HG02588 (cell line): ENCODE measurements around the gene KLF1.
"Not testable (repeated sequence)": the region's sequence is repeated elsewhere in the genome, so short reads cannot be mapped to it uniquely, and the experiment has no call there.

Source experiments
- ATAC-seq: cut with Tn5 transposase; IDR thresholded peaks from one replicate; pipeline ENCODE4 v1.9.1; 2021; ENCODE audit warnings: mild to moderate bottlenecking, moderate library complexity; ENCODE audit not compliant: unreplicated experiment

KLF1 gene

DNA sequence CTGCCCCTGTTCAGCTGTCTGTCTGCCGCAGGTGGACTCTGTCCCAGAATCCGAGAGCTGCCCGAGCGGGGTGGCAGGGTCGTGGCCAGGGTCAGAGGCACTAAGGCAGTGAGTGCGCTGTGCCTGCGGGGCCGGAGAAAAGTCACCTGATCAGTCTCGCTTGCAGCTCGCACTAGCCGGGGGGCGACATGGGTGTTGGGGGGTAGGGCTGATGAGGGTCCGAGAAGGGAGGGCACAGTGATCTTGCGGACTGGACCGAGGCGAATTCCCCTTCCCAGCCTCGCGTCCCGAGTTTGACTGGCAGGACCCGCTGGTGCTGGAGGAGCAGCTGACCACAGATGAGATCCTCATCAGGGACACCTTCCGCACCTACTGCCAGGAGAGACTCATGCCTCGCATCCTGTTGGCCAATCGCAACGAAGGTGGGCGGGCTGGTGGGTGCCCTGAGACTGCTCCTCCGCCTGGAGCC lies 4.6 kb upstream of the KLF1 start:
- ATAC-seq = no peak

DNA sequence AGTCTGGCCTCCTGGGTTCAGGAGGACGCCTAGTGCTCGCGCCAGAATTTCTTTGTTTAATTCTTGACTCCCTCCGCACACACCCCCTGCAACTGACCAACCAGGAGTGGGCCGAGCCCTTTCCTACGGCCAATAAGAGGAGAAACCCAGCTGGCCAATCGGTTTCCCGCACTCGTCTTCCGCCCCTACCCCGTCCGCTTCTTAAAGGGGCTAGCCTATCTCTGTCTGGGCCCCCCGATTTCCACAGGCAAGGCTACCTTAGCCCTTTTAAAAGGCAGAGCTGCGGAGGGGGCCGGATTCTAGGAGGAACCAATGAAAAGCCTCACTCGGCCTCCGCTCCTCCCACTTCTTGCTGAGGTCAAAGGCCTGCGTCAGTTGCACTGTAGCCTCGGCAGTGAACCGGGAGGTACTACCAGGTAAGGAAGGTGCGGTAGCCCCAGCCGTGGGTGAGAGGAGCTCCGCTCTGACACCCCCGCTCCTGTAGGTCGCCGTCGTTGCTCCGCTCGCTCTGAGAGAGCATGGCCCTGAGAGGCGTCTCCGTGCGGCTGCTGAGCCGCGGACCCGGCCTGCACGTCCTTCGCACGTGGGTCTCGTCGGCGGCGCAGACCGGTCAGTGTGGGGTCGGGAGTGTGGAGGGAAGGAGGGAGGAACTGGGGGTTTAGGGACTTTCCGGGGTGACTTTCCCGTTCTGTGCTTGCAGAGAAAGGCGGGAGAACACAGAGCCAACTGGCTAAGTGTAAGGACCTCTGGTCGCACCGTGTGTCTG lies 4.0 kb upstream of the KLF1 start, which contains the start of gene GCDH:
TSS of gene GCDH (plus strand) at position 374 of the 766 bp plus-strand sequence. CDS start at position 519, 145 bp downstream.
- peak; percentile 86 for ATAC-seq

DNA sequence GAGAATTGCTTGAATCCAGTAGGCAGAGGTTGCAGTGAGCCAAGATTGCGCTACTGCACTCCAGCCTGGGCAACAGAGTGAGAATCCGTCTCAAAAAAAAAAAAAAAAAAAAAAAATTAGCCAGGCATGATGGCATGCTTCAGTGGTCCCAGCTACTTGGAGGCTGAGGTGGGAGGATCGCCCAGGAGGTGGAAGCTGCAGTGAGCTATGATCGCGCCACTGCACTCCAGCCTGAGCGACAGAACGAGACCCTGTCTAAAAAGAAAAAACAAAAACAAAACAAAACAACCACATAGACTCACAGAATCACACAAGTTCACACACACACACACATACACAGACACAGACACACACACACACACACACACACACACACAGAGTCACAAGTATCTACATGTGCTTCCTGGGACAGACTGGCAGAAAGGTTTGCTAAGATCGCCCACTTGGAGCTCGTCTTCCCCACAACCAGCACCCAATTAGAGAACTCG lies 3.3 kb upstream of the KLF1 start:
- not testable (repeated sequence) for ATAC-seq

DNA sequence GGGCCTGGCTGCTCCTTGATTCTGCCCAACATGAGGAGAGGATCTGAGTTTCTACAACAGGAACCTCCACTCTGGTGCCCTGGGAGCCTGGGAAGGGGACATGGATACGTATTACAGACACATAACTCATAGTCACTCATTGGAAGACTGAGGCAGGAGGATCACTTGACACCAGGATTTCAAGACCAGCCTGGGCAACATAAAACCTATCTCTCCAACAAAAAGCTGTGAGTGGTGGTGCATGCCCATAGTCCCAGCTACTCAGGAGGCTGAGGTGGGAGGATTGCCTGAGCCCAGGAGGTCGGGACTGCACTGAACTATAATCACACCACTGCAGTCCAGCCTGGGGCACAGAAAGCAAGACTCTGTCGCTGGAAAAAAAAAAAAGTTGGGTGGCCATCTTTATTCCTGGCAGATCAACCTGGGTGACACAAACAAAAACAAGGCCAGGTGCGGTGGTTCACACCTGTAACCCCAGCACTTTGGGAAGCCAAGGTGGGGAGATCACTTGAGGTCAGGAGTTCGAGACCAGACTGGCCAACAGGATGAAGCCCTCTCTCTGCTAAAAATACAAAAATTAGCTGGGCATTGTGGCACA lies 1.1 kb upstream of the KLF1 start:
- no peak for ATAC-seq

DNA sequence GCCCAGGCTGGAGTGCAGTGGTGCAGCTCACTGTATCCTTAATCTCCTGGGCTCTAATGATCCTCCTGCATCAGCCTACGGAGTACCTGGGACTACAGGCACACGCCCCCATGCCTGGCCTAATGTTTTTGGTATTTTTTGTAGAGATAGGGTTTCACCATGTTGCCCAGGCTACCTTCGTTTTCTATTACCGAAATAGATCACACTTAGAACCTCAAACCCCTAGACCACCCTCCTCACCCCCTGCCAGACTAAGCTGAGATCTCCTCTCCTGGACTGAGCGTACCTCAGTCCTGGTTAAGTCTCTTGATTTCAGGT lies 391 bp downstream of the KLF1 start:
- no peak for ATAC-seq

DNA sequence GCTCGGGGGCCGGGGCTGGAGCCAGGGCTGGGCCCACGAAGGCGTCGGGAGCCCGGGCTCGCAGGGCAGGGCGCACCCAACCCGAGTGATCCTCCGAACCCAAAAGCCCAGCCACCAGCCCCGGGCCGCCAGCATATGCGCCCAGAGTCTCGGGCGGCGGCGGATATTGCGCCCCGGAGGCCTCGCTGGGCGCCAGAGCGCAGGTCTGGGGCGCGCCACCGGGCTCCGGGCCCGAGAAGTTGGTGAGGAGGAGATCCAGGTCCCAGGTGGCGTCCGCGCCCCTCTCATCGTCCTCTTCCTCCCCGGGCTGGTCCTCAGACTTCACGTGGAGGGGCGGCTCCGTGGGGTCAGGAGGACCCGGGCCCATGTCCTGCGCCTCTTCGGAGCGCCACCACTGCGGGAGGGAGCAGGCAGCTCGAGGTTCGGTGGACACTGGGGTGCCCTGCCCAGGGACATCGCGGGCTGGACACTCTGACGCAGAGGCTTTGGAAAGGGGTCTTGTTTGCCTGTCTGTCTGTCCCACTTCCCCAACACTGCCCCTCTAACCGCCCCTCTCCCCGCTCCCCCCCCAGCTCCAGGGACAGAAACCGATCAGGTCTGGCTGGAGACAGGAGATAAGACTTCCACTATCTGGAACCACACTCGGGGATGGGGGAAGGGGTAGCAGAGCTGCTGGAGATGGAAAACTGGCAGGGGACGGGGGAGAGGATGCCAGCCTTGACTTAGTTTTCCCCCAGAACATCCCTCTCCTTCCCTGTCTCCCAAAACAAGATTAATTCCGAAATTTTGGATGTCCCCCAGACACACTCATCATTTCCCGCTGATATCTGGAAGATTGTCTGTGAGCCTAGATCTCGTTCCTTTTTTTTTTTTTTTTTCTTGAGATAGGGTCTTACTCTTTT lies 1.0 kb downstream of the KLF1 start:
- ATAC-seq = no peak

DNA sequence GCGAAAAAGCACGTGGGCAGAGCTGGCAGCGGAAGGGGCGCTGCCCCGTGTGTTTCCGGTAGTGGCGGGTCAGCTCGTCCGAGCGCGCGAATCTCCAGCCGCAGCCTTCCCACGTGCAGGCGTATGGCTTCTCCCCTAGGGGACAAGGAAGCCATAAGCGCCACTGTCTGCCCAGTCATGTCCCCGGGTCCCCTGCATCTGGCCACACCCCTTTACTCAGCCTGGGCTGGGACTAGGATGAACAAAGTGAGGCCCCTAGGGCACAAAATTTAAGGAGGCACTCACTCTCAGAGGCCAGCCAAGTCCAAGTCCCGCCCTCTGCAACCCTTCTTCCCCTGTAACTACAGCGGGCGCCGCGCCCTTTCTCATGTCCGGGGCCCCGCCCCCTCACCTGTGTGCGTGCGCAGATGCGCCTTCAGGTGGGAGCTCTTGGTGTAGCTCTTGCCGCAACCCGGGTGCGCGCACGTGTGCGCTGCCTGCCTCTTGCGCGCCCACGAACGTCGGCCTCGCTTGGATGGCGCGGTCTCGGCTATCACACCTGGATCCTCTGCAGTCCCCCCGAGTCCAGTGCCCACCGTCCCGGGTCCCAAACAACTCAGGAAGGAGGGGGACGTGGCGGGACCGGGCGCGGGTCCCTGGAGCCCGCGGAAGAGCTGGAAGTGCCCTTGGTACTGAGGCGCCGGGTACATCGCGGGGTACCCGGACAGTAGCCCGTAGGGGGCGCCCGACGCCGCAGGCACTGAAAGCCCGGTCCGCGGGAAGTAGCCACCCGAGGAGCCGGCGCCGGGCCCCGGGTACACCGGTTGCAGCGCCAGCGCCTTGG lies 1.9 kb downstream of the KLF1 start:
- no peak for ATAC-seq

DNA sequence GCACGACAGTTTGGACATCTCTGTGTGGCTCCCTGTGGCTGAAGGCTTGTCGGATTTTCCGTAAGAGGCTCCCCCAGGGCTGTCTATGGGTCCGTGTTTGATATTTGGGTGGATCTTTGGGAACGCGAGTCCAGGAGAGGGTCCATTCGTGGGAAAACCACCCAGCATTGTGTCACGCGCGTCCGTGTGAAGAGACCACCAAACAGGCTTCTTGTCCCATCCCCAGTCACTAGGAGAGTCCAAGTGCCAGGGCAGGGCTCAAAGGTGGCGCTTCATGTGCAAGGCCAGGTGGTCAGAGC lies 2.4 kb downstream of the KLF1 start:
- no peak for ATAC-seq

DNA sequence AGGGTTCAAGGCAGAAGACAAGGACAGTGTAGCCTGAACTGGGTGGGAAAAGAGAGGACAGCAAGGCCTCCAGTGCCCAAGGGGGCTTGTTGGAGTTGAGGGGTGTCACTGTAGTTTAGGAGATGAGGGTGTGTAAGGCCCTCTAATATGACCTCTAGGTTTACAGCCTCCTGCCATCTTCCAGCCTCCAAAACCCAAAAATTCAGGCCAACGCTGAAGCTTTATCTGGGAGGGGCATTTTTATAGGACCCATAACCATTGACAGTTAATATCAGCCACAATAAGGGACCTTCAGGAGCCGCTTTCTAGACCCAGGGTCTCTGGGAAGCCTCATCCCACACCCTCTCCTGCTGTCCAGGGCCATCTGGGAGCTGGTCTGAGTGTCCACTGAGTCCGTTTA lies 2.8 kb downstream of the KLF1 start:
- ATAC-seq = no peak

DNA sequence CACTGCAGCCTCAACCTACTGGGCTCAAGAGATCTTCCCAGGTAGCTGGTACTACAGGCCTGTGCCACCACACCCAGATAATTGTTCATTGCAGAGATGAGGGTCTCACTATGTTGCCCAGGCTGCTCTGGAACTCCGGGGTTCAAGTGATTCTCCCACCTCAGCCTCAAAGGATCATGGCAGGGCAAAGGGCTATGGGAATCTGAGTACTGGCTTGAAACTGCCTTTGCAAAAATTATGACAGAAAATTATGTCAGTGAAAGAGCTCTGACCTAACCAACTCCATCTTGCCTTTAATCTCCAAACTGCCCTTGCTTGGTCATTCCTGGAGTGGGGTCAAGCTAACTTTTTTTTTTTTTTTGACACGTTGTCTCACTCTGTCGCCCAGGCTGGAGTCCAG lies 4.4 kb downstream of the KLF1 start:
- no peak for ATAC-seq

DNA sequence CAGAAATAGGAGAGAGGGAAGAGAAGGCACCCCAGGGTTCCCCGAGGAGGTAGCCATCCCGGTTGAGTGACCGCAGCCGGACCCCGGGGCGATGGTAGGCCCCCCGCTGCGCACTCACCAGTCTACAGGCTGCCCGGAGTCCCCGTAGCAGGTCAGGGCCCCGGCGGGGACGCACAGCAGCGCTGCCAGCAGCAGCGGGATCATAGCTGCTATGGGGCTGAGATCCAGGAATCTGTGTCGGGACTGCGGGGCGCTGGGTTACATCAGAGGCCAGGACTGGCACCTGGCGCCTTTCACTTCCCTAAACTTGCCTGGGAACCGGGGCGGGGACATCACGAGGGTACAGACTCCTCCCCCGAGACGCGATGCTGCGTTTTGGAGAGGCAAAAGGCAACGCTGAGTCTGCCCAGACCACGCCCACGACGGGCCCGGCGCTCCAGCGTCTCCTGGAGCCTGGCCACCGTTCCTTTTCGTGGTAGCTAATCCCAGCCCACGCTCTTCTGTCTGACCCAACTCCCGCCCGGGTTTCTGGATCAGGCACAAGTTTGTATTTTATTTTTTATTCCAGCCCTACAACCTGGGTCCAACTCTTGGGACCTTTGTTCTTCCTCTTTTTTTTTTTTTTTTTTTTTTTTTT lies 5.7 kb downstream of the KLF1 start, which contains the start of gene DNASE2:
TSS of gene DNASE2 (minus strand) at position 278 of the 637 bp plus-strand sequence. CDS start at position 204, 74 bp downstream.
- ATAC-seq = peak; percentile 77

DNA sequence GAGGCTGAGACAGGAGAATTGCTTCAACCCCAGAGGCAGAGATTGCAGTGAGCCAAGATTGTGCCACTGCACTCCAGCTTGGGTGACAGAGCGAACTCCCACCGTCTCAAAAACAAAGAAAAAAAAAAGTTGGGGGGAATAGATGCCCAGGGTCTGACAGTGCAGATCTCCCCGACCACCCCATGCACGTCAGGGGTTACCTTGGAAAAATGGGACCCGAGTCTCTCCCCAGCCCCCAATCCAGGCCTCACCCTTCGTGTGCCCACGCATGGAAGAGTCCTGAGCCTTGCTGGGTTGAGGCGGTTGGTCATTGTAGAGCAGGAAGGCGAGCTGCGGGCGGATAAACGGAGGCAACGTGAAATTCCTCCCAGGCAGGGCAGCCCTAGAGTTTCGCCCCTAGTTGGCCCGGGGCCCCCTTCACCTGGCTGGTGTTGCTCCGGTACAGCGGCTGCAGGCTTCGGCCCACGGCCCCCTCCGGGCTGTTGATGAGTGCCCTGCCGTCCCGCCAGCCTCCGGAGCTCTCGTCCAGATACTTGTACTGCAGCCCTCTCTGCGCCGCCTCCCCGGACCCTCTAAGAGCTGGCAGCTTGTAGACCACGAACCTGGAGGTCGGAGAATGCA lies 6.3 kb downstream of the KLF1 start:
- peak; percentile 6 for ATAC-seq

DNA sequence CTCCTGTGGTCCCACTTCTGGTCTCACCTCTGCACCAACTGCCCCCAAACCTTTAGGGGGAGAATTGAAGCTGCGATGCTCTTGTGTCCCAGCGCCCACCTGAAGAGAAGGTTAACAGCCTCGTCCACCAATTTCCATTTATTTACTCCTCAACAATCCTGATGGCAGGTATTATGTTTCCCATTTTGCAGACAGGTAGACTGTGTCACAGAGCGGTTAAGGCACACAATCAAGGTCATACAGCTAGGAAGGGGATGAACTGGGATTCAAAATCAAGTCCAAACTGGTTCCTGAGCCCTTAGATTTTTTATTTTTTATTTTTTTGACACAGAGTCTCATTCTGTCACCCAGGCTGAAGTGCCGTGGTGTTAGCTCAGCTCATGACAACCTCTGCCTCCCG lies 11.9 kb downstream of the KLF1 start:
- ATAC-seq = no peak

DNA sequence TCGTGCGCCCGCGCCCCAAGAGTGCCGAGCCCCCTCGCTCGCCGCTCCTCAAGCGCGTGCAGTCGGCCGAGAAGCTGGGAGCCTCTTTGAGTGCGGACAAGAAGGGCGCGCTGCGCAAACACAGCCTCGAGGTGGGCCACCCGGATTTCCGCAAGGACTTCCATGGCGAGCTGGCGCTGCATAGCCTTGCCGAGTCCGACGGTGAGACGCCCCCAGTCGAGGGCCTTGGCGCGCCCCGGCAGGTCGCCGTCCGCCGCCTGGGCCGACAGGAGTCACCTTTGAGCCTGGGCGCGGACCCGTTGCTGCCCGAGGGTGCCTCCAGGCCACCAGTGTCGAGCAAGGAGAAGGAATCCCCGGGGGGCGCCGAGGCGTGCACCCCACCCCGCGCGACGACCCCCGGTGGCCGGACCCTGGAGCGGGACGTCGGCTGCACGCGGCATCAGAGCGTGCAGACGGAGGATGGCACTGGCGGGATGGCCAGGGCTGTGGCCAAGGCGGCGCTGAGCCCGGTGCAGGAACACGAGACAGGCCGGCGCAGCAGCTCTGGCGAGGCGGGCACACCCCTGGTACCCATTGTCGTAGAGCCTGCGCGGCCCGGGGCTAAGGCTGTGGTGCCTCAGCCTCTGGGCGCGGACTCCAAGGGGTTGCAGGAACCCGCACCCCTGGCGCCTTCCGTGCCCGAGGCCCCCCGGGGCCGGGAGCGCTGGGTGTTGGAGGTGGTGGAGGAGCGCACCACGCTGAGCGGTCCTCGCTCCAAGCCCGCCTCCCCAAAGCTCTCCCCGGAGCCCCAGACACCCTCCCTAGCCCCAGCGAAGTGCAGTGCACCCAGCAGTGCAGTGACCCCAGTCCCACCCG lies 12.9 kb downstream of the KLF1 start:
- no peak for ATAC-seq

DNA sequence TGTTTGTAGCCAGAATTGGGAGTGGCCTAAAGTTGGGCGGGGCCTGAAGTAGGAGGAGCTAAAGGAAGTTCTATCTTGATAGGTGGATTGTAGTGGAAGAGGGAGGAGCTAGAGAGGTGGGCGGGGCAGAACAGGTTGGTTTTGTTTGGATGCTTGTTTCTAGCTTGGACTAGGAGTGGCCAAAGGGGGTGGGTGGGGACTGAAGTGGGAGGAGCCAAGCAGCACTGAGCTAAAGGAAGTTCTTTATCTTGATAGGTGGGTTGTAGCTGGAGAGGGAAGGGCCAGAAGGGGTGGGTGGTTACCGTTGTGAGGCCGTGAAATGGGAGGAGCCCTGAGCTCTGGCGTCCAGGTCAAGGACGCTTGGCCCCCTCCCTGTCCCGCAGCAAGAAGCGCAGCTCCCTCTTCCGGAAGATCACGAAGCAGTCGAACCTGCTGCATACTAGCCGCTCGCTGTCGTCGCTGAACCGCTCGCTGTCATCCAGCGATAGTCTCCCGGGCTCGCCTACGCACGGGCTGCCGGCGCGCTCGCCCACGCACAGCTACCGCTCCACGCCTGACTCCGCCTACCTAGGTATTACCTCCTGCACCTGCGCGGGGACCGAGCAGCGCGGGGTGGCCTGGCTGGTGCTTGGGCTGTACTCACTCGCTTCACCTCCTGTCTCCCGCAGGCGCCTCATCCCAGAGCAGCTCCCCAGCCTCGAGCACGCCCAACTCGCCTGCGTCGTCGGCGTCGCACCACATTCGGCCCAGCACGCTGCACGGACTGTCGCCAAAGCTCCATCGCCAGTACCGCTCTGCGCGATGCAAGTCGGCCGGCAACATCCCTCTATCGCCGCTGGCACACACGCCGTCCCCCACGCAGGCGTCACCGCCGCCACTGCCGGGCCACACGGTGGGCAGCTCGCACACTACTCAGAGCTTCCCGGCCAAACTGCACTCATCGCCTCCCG lies 13.8 kb downstream of the KLF1 start:
- no peak for ATAC-seq

DNA sequence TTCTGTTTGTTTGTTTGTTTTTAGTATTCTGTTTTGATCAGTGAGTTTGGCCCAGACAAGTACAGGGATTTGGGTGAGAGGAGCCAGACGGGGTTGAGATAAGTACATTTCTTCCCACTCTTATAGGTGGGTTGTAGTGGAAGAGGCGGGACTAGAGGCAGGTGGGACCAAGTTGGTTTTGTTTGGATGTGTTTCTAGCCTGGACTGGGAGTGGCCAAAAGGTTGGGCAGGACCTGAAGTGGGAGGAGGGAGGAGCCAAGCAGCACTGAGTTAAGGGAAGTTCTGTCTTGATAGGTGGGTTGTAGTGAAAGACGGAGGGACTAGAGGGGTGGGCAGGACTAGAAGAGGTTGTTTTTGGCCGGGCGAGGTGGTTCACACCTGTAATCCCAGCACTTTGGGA lies 14.7 kb downstream of the KLF1 start:
- ATAC-seq = no peak

DNA sequence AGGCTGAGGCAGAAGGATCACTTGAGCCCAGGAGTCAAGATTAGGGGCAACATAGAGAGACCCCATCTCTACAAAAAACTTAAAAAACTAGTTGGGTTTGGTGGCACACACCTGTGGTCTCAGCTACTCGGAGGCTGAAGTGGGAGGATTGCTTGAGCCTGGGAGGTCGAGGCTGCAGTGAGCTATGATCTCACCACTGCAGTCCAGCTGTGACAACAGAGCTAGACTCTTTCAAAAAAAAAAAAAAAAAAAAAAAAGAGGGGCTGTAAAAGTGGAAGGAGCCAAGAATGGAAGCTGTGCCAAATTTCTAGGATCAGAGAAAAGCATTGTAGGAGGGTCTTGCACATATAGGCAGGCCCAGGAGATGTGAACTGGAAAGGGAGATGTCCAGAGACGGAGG lies 15.3 kb downstream of the KLF1 start:
- ATAC-seq = no peak
